Activated CD4-positive, alpha-beta T cell treated with anti-CD3 and anti-CD28 coated beads, Interleukin-2, amount 50 U/mL, for 4 hours (primary cell): Measurements from ENCODE around the gene SLC39A8.
"Not testable (repeated sequence)": the region's sequence is repeated elsewhere in the genome, so short reads cannot be mapped to it uniquely, and the experiment has no call there.

Source experiments
- DNase-seq, 2 experiments: peaks; one replicate each; pipeline ENCODE4 v3.0.0-alpha.2; 2020

The SLC39A8 gene

GRCh38 chr4:102295153-102295862, 50.0 kb downstream of the SLC39A8 start:
- no peak for DNase-seq

GRCh38 chr4:102288497-102288896, 56.8 kb downstream of the SLC39A8 start:
- DNase-seq, result no peak

GRCh38 chr4:102285831-102286230, 59.5 kb downstream of the SLC39A8 start:
- DNase-seq, result no peak

- DNase-seq, result no peak
Observed at GRCh38 chr4:102281171-102281839, 64.0 kb downstream of the SLC39A8 start.

DNA sequence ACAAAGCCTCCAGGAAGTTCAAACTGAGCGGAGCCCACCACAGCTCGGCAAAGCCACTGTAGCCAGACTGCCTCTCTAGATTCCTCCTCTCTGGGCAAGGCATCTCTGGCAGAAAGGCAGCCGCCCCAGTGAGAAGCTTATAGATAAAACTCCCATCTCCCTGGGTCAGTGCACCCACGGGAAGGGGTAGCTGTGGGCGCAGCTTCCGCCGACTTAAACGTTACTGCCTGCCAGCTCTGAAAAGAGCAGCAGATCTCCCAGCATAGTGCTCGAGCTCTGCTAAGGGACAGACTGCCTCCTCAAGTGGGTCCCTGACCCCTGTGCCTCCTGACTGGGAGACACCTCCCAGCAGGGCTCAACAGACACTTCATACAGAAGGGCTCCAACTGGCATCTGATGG, 72.0 kb downstream of the SLC39A8 start:
- not testable (repeated sequence) for DNase-seq

DNA sequence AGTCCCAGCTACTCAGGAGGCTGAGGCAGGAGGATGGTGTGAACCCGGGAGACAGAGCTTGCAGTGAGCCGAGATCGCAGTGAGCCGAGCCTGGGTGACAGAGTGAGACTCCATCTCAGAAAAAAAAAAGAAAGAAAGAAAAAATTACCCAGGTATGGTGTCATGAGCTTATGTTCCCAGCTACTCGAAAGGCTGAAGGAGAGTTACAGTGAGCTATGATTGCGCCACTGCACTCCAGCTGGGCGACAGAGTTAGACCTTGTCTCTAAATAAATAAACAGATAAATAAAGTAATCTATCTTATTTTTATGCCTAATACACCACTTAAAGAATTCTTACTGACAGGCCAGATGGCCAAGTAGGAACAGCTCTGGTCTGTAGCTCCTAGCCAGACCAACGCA, 73.0 kb downstream of the SLC39A8 start:
- DNase-seq, result no peak

- no peak for DNase-seq
Observed at GRCh38 chr4:102268355-102268754, 76.9 kb downstream of the SLC39A8 start.

DNA sequence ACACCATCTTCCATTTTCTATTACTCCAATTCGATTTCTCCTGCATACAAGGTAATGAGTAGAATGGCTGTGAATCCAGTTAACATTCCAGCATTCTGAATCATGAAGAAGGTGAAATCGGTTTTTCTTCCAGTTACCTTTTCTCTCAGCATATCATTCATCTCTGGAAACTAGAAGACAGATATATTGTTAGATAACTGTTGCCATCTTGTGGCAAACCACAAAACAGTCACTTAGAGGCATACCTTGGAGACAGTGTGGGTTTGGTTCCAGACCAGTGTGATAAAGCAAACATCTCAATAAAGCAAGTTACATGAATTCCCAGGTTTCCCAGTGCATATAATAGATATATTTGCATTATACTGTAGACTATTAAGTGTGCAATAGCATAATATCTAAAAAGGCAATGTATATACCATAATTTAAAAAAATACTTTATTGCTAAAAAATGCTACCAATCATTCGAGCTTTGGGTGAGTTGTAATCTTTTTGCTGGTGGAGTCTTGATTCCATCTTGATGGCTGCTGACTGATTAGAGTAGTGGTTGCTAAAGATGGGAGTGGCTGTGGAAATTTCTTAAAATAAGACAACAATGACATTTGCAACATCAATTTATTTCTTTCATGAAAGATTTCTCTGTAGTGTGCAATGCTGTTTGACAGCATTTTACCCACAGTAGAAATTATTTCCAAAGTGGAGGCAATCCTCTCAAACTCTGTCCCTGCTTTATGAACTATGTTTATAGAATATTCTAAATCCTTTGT, 82.1 kb downstream of the SLC39A8 start:
- no peak for DNase-seq

- no peak for DNase-seq
Observed at GRCh38 chr4:102259702-102260101, 85.6 kb downstream of the SLC39A8 start.

DNA sequence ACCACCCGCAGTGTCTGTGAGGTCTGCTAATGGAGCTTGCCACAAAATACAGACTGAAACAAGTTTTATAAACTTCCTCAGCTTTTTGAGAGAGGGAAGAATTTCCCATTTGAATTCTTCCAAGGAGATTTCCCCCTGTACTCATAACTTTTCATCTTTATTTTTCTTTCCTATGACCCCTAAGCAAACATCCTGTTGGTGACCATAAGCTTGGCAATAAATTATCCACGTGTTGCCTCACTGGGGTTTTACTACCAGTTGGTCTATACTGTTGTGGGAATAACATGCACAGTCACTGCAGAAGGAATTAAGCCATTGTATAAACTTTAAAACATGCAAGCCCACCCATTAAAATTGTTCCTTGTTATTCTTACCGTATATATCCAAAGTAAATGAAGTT, 86.2 kb downstream of the SLC39A8 start:
- DNase-seq, result no peak

- DNase-seq, result no peak
Observed at GRCh38 chr4:102256321-102256720, 89.0 kb downstream of the SLC39A8 start.

GRCh38 chr4:102253860-102254259, 91.4 kb downstream of the SLC39A8 start:
- DNase-seq, result no peak

GRCh38 chr4:102252171-102252570, 93.1 kb downstream of the SLC39A8 start:
- no peak for DNase-seq

DNA sequence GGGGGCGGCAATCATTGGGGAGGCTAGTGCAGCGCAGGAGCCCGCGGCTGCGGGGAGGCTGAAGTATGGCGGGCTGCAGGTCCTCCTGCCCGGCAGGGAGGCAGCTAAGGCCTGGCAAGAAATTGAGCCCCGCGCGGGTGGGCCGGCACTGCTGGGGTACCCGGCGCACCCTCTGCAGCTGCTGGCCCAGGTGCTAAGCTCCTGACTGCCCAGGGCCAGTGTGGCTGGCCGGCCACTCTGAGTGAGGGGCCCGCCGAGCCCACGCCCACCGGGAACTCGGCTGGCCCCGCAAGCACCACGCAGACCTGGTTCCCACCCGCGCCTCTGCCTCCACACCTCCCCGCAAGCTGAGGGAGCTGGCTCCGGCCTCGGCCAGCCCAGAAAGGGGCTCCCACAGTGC, 94.9 kb downstream of the SLC39A8 start:
- no peak for DNase-seq

GRCh38 chr4:102247041-102247440, 98.2 kb downstream of the SLC39A8 start:
- DNase-seq, result no peak

DNA sequence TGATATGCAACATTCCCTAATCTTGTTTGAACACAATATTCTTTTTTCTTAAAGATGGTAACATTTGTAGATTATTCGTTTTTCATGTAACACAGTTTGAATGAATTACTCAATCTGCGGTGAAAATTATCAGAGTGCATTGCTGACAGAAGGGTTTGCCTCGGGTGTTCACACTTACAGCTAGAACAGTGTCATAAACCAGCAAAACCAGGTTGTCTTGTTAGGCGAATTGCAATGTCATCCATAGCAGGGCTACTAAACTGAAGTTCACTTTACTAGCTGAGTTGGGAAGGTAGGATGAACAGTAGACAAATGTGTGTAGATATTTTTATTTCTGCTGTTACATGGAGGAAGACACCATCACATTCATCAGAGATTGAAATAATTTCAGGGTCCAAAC, 98.9 kb downstream of the SLC39A8 start:
- DNase-seq, result no peak

- DNase-seq, result no peak
Observed at GRCh38 chr4:102244878-102245535, 100.3 kb downstream of the SLC39A8 start.

DNA sequence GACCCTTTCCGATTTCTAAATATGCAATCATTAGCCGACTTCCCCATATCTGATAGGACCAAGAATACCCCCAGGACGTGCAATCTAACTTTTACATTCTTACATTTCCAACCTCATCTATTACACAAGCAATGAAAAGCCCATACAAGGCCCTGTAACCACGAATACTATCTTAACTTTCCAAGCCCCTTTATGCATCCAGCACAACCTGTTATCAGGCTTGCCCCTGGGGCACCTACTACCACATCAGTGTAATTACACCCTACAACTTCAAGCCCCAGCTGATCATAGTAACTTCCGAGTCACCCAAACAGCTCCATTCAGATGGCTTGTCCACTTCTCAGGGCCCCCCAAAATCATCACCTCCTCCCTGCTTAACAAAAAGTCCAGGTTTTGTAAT, 102.0 kb downstream of the SLC39A8 start:
- DNase-seq, result not testable (repeated sequence)

DNA sequence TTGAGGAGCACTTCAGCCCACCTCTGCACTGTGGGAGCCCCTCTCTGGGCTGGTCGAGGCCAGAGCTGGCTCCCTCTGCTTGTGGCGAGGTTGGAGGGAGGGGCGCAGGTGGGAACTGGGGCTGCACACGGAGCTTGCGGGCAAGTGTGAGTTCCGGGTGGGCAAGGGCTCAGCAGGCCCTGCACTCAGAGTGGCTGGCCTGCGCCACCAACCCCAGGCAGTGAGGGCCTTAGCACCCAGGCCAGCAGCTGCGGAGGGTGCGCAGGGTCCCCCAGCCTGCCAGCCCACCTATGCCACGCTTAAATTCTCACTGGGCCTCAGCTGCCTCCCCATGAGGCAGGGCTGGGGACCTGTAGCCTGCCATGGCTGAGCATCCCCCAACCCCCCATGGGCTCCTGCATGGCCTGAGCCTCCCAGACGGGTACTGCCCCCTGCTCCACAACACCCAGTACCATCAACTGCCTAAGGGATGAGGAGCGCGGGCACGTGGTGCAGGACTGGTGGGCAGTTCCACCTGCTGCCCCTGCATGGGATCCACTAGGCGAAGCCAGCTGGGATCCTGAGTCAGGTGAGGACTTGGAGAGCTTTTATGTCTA, 110.9 kb downstream of the SLC39A8 start:
- no peak for DNase-seq

GRCh38 chr4:102230194-102230593, 115.1 kb downstream of the SLC39A8 start:
- DNase-seq, result no peak

GRCh38 chr4:102227388-102227787, 117.9 kb downstream of the SLC39A8 start:
- DNase-seq, result no peak

GRCh38 chr4:102223461-102223860, 121.8 kb downstream of the SLC39A8 start:
- DNase-seq, result no peak

DNA sequence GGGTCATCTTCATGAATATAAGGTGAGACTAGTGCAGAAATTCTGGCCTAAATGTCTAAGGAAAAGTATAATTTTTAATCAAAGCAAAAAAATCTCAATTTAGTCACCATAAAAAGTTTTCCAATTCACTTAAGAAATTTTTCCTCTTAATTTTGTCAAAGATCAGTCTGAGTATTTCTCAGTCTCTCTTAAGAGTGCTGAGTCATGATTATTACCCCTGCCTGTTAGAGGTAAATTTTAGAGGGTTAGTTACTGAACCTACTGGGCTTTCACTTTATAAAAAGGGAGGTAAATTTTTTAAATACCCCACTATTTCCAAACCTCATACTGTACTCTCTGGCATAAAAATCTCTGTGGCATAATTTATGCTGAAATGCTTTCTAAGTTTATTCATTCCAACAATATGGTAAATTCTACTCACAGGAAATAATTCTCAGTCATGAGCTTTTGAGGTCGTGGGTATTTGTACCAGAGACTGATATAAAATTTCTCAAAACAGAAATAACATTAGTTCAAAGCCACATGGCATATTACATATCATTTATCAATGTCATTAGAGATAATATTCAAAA, 122.4 kb downstream of the SLC39A8 start:
- no peak for DNase-seq
